UCSD-AML1 (cell line): ENCODE results near the gene PTPN6.

Experiments used
- DNase-seq: peaks from one replicate; lab custom pipeline; 2025; ENCODE audit not compliant: unreplicated experiment; lab: John Stamatoyannopoulos, UW

PTPN6 gene

GRCh38 chr12:7001921-7002591 lies 50.9 kb downstream of the PTPN6 start:
- DNase-seq, result no peak

GRCh38 chr12:7004287-7004803 lies 53.2 kb downstream of the PTPN6 start:
- no peak for DNase-seq

GRCh38 chr12:7004840-7005239 lies 53.7 kb downstream of the PTPN6 start:
- DNase-seq, result no peak

DNA sequence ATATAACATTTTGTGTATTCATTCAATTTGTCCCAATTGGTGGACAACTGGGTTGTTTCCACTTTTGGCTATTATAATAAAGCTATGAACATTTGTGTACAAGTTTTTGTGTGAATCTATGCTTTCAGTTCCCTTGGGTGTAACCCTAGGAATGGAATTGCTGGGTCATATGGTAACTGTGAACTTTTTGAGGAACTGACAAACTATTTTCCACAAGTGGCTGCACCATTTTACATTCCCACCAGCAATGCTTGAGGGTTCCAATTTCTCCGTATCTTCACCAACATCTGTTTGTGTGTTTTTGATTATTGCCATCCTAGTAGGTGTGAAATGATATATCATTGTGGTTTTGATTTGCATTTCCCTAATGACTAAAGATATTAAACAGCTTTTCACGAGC lies 54.2 kb downstream of the PTPN6 start:
- DNase-seq, result no peak

- DNase-seq, result no peak
Observed at GRCh38 chr12:7006639-7007038, 55.5 kb downstream of the PTPN6 start.

DNA sequence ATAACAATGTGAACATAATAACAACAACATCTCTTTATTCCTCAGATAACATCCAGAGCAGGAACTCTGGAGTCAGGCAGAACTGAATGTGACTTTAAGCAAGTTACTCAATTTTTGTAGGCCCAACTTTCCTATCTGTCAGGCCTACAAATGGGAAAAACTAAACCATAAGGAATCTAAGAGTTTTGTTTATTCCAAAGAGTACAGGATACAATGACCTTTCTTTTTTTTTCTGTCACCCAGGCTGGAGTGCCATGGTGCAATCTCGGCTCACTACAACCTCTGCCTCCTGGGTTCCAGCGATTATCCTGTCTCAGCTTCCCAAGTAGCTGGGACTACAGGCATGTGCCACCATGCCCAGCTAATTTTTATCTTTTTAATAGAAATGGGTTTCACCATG lies 57.7 kb downstream of the PTPN6 start:
- DNase-seq, result no peak

DNA sequence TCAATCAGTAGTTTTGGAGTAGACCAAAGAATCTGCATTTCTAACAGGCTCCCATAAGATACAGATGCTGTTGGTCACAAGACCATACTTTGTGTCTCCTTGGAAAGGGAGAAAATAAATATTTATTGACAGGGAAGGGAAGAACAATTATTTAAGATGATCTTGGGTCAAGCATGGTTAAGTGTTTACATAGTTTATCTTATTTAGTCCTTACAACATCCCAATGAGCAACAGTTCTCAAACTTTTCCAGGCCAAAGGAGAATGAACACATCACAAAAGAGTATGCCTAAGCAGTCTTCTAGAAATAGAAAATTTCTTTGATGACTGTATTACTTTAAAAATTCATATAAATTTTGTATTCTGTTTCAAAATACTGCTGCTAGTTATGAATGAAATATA lies 58.4 kb downstream of the PTPN6 start:
- no peak for DNase-seq
